HEK293 (cell line): ENCODE results near the gene NFIC.

ENCODE experiments used
- BCL11B ChIP-seq: fragments of 450-650 bp; formaldehyde crosslinking; IDR thresholded peaks from 2 replicates; pipeline ENCODE4 v1.5.1; 2016; ENCODE audit warnings: low read depth, missing biosample characterization, missing genetic modification characterization
- CTCF ChIP-seq: fragments of 450-650 bp; formaldehyde crosslinking; IDR thresholded peaks from 2 replicates; pipeline ENCODE4 v1.5.1; 2016; ENCODE audit warnings: missing biosample characterization, missing genetic modification characterization
- FEZF1 ChIP-seq: fragments of 450-650 bp; formaldehyde crosslinking; IDR thresholded peaks from 2 replicates; pipeline ENCODE4 v1.5.1; 2016; ENCODE audit warnings: missing biosample characterization, missing genetic modification characterization
- GLIS1 ChIP-seq: fragments of 450-650 bp; formaldehyde crosslinking; IDR thresholded peaks from 2 replicates; pipeline ENCODE4 v1.5.1; 2016; ENCODE audit warnings: missing biosample characterization, missing genetic modification characterization
- KLF9 ChIP-seq: fragments of 450-650 bp; formaldehyde crosslinking; IDR thresholded peaks from 2 replicates; pipeline ENCODE4 v1.5.1; 2016; ENCODE audit warnings: missing biosample characterization, missing genetic modification characterization, low read depth
- PRDM1 ChIP-seq: fragments of 450-650 bp; formaldehyde crosslinking; IDR thresholded peaks from 2 replicates; pipeline ENCODE4; 2016; ENCODE audit warnings: missing biosample characterization, missing genetic modification characterization
- PRDM4 ChIP-seq: fragments of 450-650 bp; formaldehyde crosslinking; IDR thresholded peaks from 2 replicates; pipeline ENCODE4 v1.5.1; 2017; ENCODE audit warnings: missing biosample characterization, missing genetic modification characterization
- PRDM6 ChIP-seq: fragments of 450-650 bp; formaldehyde crosslinking; IDR thresholded peaks from 2 replicates; pipeline ENCODE4 v1.5.1; 2017; ENCODE audit warnings: missing biosample characterization, missing genetic modification characterization
- ZBTB21 ChIP-seq: fragments of 450-650 bp; formaldehyde crosslinking; IDR thresholded peaks from 2 replicates; pipeline ENCODE4 v1.5.1; 2017; ENCODE audit warnings: missing biosample characterization, missing genetic modification characterization
- ZBTB44 ChIP-seq: fragments of 450-650 bp; IDR thresholded peaks from 2 replicates; pipeline ENCODE4 v1.5.1; 2018; ENCODE audit warnings: missing biosample characterization, mild to moderate bottlenecking, missing genetic modification characterization
- ZIC2 ChIP-seq: fragments of 450-650 bp; formaldehyde crosslinking; IDR thresholded peaks from 2 replicates; pipeline ENCODE4 v1.5.1; 2016; ENCODE audit warnings: missing biosample characterization, missing genetic modification characterization
- ZNF121 ChIP-seq: fragments of 450-650 bp; formaldehyde crosslinking; IDR thresholded peaks from 2 replicates; pipeline ENCODE4 v1.5.1; 2016; ENCODE audit warnings: missing biosample characterization, missing genetic modification characterization
- ZNF132 ChIP-seq: fragments of 450-650 bp; formaldehyde crosslinking; IDR thresholded peaks from 2 replicates; pipeline ENCODE4 v1.5.1; 2017; ENCODE audit warnings: missing biosample characterization, missing genetic modification characterization, borderline replicate concordance
- ZNF19 ChIP-seq: fragments of 450-650 bp; formaldehyde crosslinking; IDR thresholded peaks from 2 replicates; pipeline ENCODE4; 2016; ENCODE audit warnings: missing biosample characterization, missing genetic modification characterization, low read depth
- ZNF223 ChIP-seq: fragments of 450-650 bp; formaldehyde crosslinking; IDR thresholded peaks from 2 replicates; pipeline ENCODE4 v1.5.1; 2016; ENCODE audit warnings: missing biosample characterization, missing genetic modification characterization
- ZNF280D ChIP-seq: fragments of 450-650 bp; formaldehyde crosslinking; IDR thresholded peaks from 2 replicates; pipeline ENCODE4 v1.5.1; 2016; ENCODE audit warnings: missing biosample characterization, missing genetic modification characterization
- ZNF350 ChIP-seq: fragments of 450-650 bp; formaldehyde crosslinking; IDR thresholded peaks from 2 replicates; pipeline ENCODE4 v1.5.0; 2017; ENCODE audit warnings: missing biosample characterization, mild to moderate bottlenecking, missing genetic modification characterization
- ZNF366 ChIP-seq: fragments of 450-650 bp; formaldehyde crosslinking; conservative IDR thresholded peaks from 2 replicates; pipeline ENCODE4 v1.5.1; 2016; ENCODE audit warnings: missing biosample characterization, missing genetic modification characterization
- ZNF394 ChIP-seq: fragments of 450-650 bp; formaldehyde crosslinking; IDR thresholded peaks from 2 replicates; pipeline ENCODE4 v1.5.1; 2016; ENCODE audit warnings: missing biosample characterization, missing genetic modification characterization, mild to moderate bottlenecking, moderate library complexity, borderline replicate concordance
- ZNF488 ChIP-seq: fragments of 450-650 bp; formaldehyde crosslinking; IDR thresholded peaks from 2 replicates; pipeline ENCODE4 v1.5.1; 2016; ENCODE audit warnings: missing biosample characterization, missing genetic modification characterization
- ZNF600 ChIP-seq: fragments of 450-650 bp; formaldehyde crosslinking; IDR thresholded peaks from 2 replicates; pipeline ENCODE4 v1.5.1; 2016; ENCODE audit warnings: missing biosample characterization, missing genetic modification characterization
- ZNF629 ChIP-seq: fragments of 450-650 bp; formaldehyde crosslinking; IDR thresholded peaks from 2 replicates; pipeline ENCODE4 v1.5.1; 2017; ENCODE audit warnings: missing biosample characterization, missing genetic modification characterization
- ZNF664 ChIP-seq: fragments of 450-650 bp; formaldehyde crosslinking; IDR thresholded peaks from 2 replicates; pipeline ENCODE4 v1.5.1; 2016; ENCODE audit warnings: missing biosample characterization, missing genetic modification characterization
- ZNF701 ChIP-seq: fragments of 450-650 bp; formaldehyde crosslinking; IDR thresholded peaks from 2 replicates; pipeline ENCODE4 v1.5.1; 2016; ENCODE audit warnings: missing biosample characterization, missing genetic modification characterization
- ZSCAN30 ChIP-seq: fragments of 450-650 bp; IDR thresholded peaks from 2 replicates; pipeline ENCODE4 v1.5.1; 2018; ENCODE audit warnings: missing biosample characterization, mild to moderate bottlenecking, missing genetic modification characterization, moderate library complexity
- ZSCAN5A ChIP-seq: fragments of 450-650 bp; formaldehyde crosslinking; IDR thresholded peaks from 2 replicates; pipeline ENCODE4 v1.5.1; 2016; ENCODE audit warnings: missing biosample characterization, missing genetic modification characterization

The NFIC gene

GRCh38 chr19:3450796-3451411 is 84.5 kb downstream of the NFIC start (continued):
- TF ChIP-seq ZNF488 (tag by site-specific recombination) = no peak
- peak; percentile 97 for TF ChIP-seq ZBTB21 (tag by site-specific recombination)
- peak; percentile 97 for TF ChIP-seq ZNF600 (tag by site-specific recombination)
- no peak for TF ChIP-seq ZNF19 (tag by site-specific recombination)
- no peak for TF ChIP-seq ZBTB44 (tag by site-specific recombination)
- no peak for TF ChIP-seq CTCF (tag by site-specific recombination)
- TF ChIP-seq ZNF121 = 0 out of 2 replicates have a peak, but pooled peaks have one; percentile 5
- TF ChIP-seq ZNF280D (tag by site-specific recombination) = no peak
- TF ChIP-seq FEZF1 (tag by site-specific recombination) = no peak
- no peak for TF ChIP-seq ZNF132 (tag by site-specific recombination)
- TF ChIP-seq PRDM6 (tag by site-specific recombination) = peak; percentile 61; the same call in 1 of the 2 replicates
- no peak for TF ChIP-seq ZNF350 (tag by site-specific recombination)
- 0 out of 2 replicates have a peak, but pooled peaks have one; percentile 27 for TF ChIP-seq PRDM1 (tag by site-specific recombination)
- no peak for TF ChIP-seq ZIC2 (tag by site-specific recombination)
- TF ChIP-seq ZNF629 (tag by site-specific recombination) = peak; percentile 98
- TF ChIP-seq BCL11B (tag by site-specific recombination) = no peak
- no peak for TF ChIP-seq ZNF664 (tag by site-specific recombination)
- peak; percentile 56; the same call in 1 of the 2 replicates for TF ChIP-seq ZNF394 (tag by site-specific recombination)
- 0 out of 2 replicates have a peak, but pooled peaks have one; percentile 12 for TF ChIP-seq GLIS1 (tag by site-specific recombination)
- TF ChIP-seq ZNF701 (tag by site-specific recombination) = no peak
- TF ChIP-seq ZNF366 (tag by site-specific recombination) = peak; percentile 87
- TF ChIP-seq ZSCAN5A = no peak
- no peak for TF ChIP-seq PRDM4
- no peak for TF ChIP-seq KLF9 (tag by site-specific recombination)
- 0 out of 2 replicates have a peak, but pooled peaks have one; percentile 16 for TF ChIP-seq ZSCAN30 (tag by site-specific recombination)
- TF ChIP-seq ZNF223 (tag by site-specific recombination) = no peak
